ENCODE results near the gene TMEM179. TPM values are rescaled to one million over a fixed set of nuclear protein-coding genes. Genes with fewer than 3 reads are reported as not detected.
A peak's percentile ranks its signal among the peaks of the same experiment; 100 is the strongest.

The TMEM179 gene
- total and polyA plus RNA-seq, 4 donors, result 0.08 to 0.12 (median 0.10) TPM; not detected in 1

- ATAC-seq (ENCODE audit: insufficient read depth, low FRiP score), result peak; percentile 69
- H3K4me3 ChIP-seq, result no peak overlapping the region
- H3K4me1 ChIP-seq (ENCODE audit: control insufficient read depth in 5 of 5, insufficient read depth in 5 of 5, low read length in 5 of 5), result peaks cover 0 to 3% (median 0%) of the 10 kb centered on the region in 5 donors
- no peak overlapping the region for H3K27ac ChIP-seq (ENCODE audit: low read depth in 1 of 2, low read length in 1 of 2)
- H3K27me3 ChIP-seq (ENCODE audit: control insufficient read depth in 3 of 3, insufficient read depth in 3 of 3, low read length in 2 of 3), result peaks cover 0 to 3% (median 0%) of the 10 kb centered on the region in 3 donors
- H3K36me3 ChIP-seq (ENCODE audit: control insufficient read depth in 4 of 4, insufficient read depth in 4 of 4, low read length in 4 of 4), result no peaks in the 10 kb centered on the region
- H3K9me3 ChIP-seq (ENCODE audit: control insufficient read depth in 4 of 4, insufficient read depth in 3 of 4, low read length in 3 of 4), result peaks cover 0 to 9% (median 2%) of the 10 kb centered on the region in 4 donors
- peak; percentile 83 for TF ChIP-seq CTCF (IDR thresholded peaks at IDR 0.05; ENCODE audit: control extremely low read depth, extremely low read depth)
- DNase-seq, result peak; percentile 78 to 86 (median 83)
- 9 to 10% methylated on average over 41 to 56 of the region's 56 CpGs for whole genome bisulfite sequencing, 2 donors
- H3K9ac ChIP-seq (ENCODE audit: insufficient read depth in 1 of 2, low read length in 2 of 2), result no peak overlapping the region
These were observed 45.7 kb upstream of the TMEM179 start for GRCh38 chr14:104650057-104650980.

- 28 to 52% methylated on average over 6 of the region's 6 CpGs for WGBS, 2 donors
- Histone ChIP-seq H3K27me3 (ENCODE audit: control insufficient read depth in 3 of 3, insufficient read depth in 3 of 3, low read length in 2 of 3) (peaks cover 0 to 7% (median 0%) of the 10 kb centered on the region in 3 donors), H3K4me3 (no peak overlapping the region), H3K4me1 (ENCODE audit: control insufficient read depth in 5 of 5, insufficient read depth in 5 of 5, low read length in 5 of 5) (peaks cover 0 to 3% (median 0%) of the 10 kb centered on the region in 5 donors), H3K36me3 (ENCODE audit: control insufficient read depth in 4 of 4, insufficient read depth in 4 of 4, low read length in 4 of 4) (no peaks in the 10 kb centered on the region), H3K9me3 (ENCODE audit: control insufficient read depth in 4 of 4, insufficient read depth in 3 of 4, low read length in 3 of 4) (peaks cover 0 to 3% (median under 1%) of the 10 kb centered on the region in 4 donors), H3K9ac (ENCODE audit: insufficient read depth in 1 of 2, low read length in 2 of 2) (no peak overlapping the region), H3K27ac (ENCODE audit: low read depth in 1 of 2, low read length in 1 of 2) (no peak overlapping the region)
- ATAC-seq (ENCODE audit: insufficient read depth, low FRiP score) (no peak), DNase-seq (no peak)
- no peak for TF ChIP-seq CTCF (IDR thresholded peaks at IDR 0.05; ENCODE audit: control extremely low read depth, extremely low read depth)
These were observed 43.0 kb upstream of the TMEM179 start for GRCh38 chr14:104647467-104648043.

GRCh38 chr14:104644656-104645378 lies 40.2 kb upstream of the TMEM179 start:
- Histone ChIP-seq H3K27me3 (ENCODE audit: control insufficient read depth in 3 of 3, insufficient read depth in 3 of 3, low read length in 2 of 3) (peaks cover 0 to 5% (median 0%) of the 10 kb centered on the region in 3 donors), H3K9ac (ENCODE audit: insufficient read depth in 1 of 2, low read length in 2 of 2) (no peak overlapping the region), H3K36me3 (ENCODE audit: control insufficient read depth in 4 of 4, insufficient read depth in 4 of 4, low read length in 4 of 4) (no peaks in the 10 kb centered on the region), H3K9me3 (ENCODE audit: control insufficient read depth in 4 of 4, insufficient read depth in 3 of 4, low read length in 3 of 4) (peaks cover 0 to 3% (median under 1%) of the 10 kb centered on the region in 4 donors), H3K4me3 (no peak overlapping the region), H3K4me1 (ENCODE audit: control insufficient read depth in 5 of 5, insufficient read depth in 5 of 5, low read length in 5 of 5) (no peaks in the 10 kb centered on the region), H3K27ac (ENCODE audit: low read depth in 1 of 2, low read length in 1 of 2) (no peak overlapping the region)
- TF ChIP-seq CTCF (IDR thresholded peaks at IDR 0.05; ENCODE audit: control extremely low read depth, extremely low read depth), result no peak
- 69 to 71% methylated on average over 11 of the region's 11 CpGs for WGBS, 2 donors
- no peak for DNase-seq
- no peak for ATAC-seq (ENCODE audit: insufficient read depth, low FRiP score)
